ENCODE results near the gene CALD1. TPM values are rescaled to one million over a fixed set of nuclear protein-coding genes. Genes with fewer than 3 reads are reported as not detected.

Gene CALD1
- total and polyA plus RNA-seq, 2 experiments from 2014 or later: 22.6 to 135 TPM

GRCh38 chr7:134788191-134788590 lies 8.8 kb downstream of the CALD1 start:
- Histone ChIP-seq H3K36me3 (no peaks in the 10 kb centered on the region), H3K27ac (no peak overlapping the region), H3K4me1 (ENCODE audit: low read depth) (peaks cover 22% of the 10 kb centered on the region), H3K4me3 (no peak overlapping the region), H3K27me3 (no peaks in the 10 kb centered on the region), H3K9me3 (ENCODE audit: low read depth) (no peaks in the 10 kb centered on the region)
- TF ChIP-seq CTCF (IDR thresholded peaks at IDR 0.05; ENCODE audit: low read depth, low read length): no peak
- DNase-seq (ENCODE audit: low read depth in 1 of 2, low spot score in 1 of 2): no peak

- Histone ChIP-seq H3K36me3 (no peaks in the 10 kb centered on the region), H3K4me1 (ENCODE audit: low read depth) (peaks cover 22% of the 10 kb centered on the region), H3K4me3 (no peak overlapping the region), H3K27ac (peak overlapping the region; percentile 93), H3K27me3 (no peaks in the 10 kb centered on the region), H3K9me3 (ENCODE audit: low read depth) (no peaks in the 10 kb centered on the region)
- DNase-seq (ENCODE audit: low read depth in 1 of 2, low spot score in 1 of 2): peak; percentile 61 to 95
- TF ChIP-seq CTCF (IDR thresholded peaks at IDR 0.05; ENCODE audit: low read depth, low read length): no peak
Measured at GRCh38 chr7:134789967-134790685, 10.7 kb downstream of the CALD1 start.

GRCh38 chr7:134792968-134793367 lies 13.5 kb downstream of the CALD1 start:
- Histone ChIP-seq H3K4me1 (ENCODE audit: low read depth) (peaks cover 18% of the 10 kb centered on the region), H3K4me3 (no peak overlapping the region), H3K27me3 (no peaks in the 10 kb centered on the region), H3K9me3 (ENCODE audit: low read depth) (no peaks in the 10 kb centered on the region), H3K27ac (no peak overlapping the region), H3K36me3 (no peaks in the 10 kb centered on the region)
- no peak for TF ChIP-seq CTCF (IDR thresholded peaks at IDR 0.05; ENCODE audit: low read depth, low read length)
- DNase-seq (ENCODE audit: low read depth in 1 of 2, low spot score in 1 of 2): peak in 1 of 2 donors; percentile 95

GRCh38 chr7:134795231-134795630 lies 15.8 kb downstream of the CALD1 start:
- H3K36me3 ChIP-seq: no peaks in the 10 kb centered on the region

GRCh38 chr7:134798155-134798554 lies 18.7 kb downstream of the CALD1 start:
- no peak for TF ChIP-seq CTCF (IDR thresholded peaks at IDR 0.05; ENCODE audit: low read depth, low read length)
- Histone ChIP-seq H3K27ac (no peak overlapping the region), H3K36me3 (no peaks in the 10 kb centered on the region)

More at GRCh38 chr7:134795231-134795630, 15.8 kb downstream of the CALD1 start:
- Histone ChIP-seq H3K27me3 (no peaks in the 10 kb centered on the region), H3K27ac (no peak overlapping the region), H3K4me3 (no peak overlapping the region), H3K4me1 (ENCODE audit: low read depth) (peaks cover 5% of the 10 kb centered on the region), H3K9me3 (ENCODE audit: low read depth) (no peaks in the 10 kb centered on the region)
- no peak for DNase-seq (ENCODE audit: low read depth in 1 of 2, low spot score in 1 of 2)
- no peak for TF ChIP-seq CTCF (IDR thresholded peaks at IDR 0.05; ENCODE audit: low read depth, low read length)

More at GRCh38 chr7:134798155-134798554, 18.7 kb downstream of the CALD1 start:
- DNase-seq (ENCODE audit: low read depth in 1 of 2, low spot score in 1 of 2): no peak
- Histone ChIP-seq H3K4me3 (no peak overlapping the region), H3K9me3 (ENCODE audit: low read depth) (no peaks in the 10 kb centered on the region), H3K27me3 (no peaks in the 10 kb centered on the region), H3K4me1 (ENCODE audit: low read depth) (no peaks in the 10 kb centered on the region)

Measured in cardiac muscle cell (in vitro differentiated cells and primary cell).